Dendritic cell treated with granulocyte-macrophage colony-stimulating factor and Interleukin-4, amounts not matched to agents 40 ng/mL and 50 ng/mL, for 4 days (primary cell): ENCODE data around the gene REPS2.

Experiments used
- H3K27ac Mint-ChIP-seq: one replicate; pipeline ENCODE4 v1.8.0; 2022; ENCODE audit warnings: mild to moderate bottlenecking, mixed read lengths
- H3K27me3 Mint-ChIP-seq: one replicate; pipeline ENCODE4 v1.8.0; 2022; ENCODE audit warnings: mild to moderate bottlenecking, mixed read lengths
- H3K36me3 Mint-ChIP-seq: one replicate; pipeline ENCODE4 v1.8.0; 2022; ENCODE audit warnings: low read depth, mixed read lengths
- H3K4me1 Mint-ChIP-seq: one replicate; pipeline ENCODE4 v1.8.0; 2022; ENCODE audit warnings: low read depth, mixed read lengths
- H3K4me3 Mint-ChIP-seq: one replicate; pipeline ENCODE4 v1.8.0; 2022; ENCODE audit warnings: mild to moderate bottlenecking, moderate library complexity, mixed read lengths
- H3K9me3 Mint-ChIP-seq: one replicate; pipeline ENCODE4 v1.8.0; 2022; ENCODE audit warnings: mixed read lengths
- intact Hi-C: fragments of 100-400 bp; cut with micrococcal nuclease; formaldehyde crosslinking; loops from one replicate; pipeline ENCODE4 v1.15.0; 2022

Gene REPS2

GRCh38 chrX:16975233-16975632 is 28.8 kb downstream of the REPS2 start:
- H3K9me3 Mint-ChIP-seq, result no peaks in the 10 kb centered on the region
- no peak overlapping the region for H3K27ac Mint-ChIP-seq
- H3K4me1 Mint-ChIP-seq, result peaks cover 5% of the 10 kb centered on the region
- no peaks in the 10 kb centered on the region for H3K27me3 Mint-ChIP-seq
- intact Hi-C loops, result no loop called here
- no peak overlapping the region for H3K4me3 Mint-ChIP-seq
- H3K36me3 Mint-ChIP-seq, result no peaks in the 10 kb centered on the region

- peaks cover 7% of the 10 kb centered on the region for H3K36me3 Mint-ChIP-seq
- no peaks in the 10 kb centered on the region for H3K27me3 Mint-ChIP-seq
- H3K4me3 Mint-ChIP-seq, result no peak overlapping the region
- no peak overlapping the region for H3K27ac Mint-ChIP-seq
- intact Hi-C loops, result no loop called here
- no peaks in the 10 kb centered on the region for H3K9me3 Mint-ChIP-seq
- H3K4me1 Mint-ChIP-seq, result no peaks in the 10 kb centered on the region
Observed at GRCh38 chrX:16977771-16978170, 31.3 kb downstream of the REPS2 start.

GRCh38 chrX:16978193-16978984 is 31.9 kb downstream of the REPS2 start:
- Mint-ChIP-seq H3K36me3 (peaks cover 7% of the 10 kb centered on the region), H3K4me1 (no peaks in the 10 kb centered on the region), H3K27me3 (no peaks in the 10 kb centered on the region), H3K9me3 (no peaks in the 10 kb centered on the region), H3K27ac (no peak overlapping the region), H3K4me3 (no peak overlapping the region)
- intact Hi-C loops, result no loop called here

- peaks cover 7% of the 10 kb centered on the region for H3K36me3 Mint-ChIP-seq
- no peaks in the 10 kb centered on the region for H3K9me3 Mint-ChIP-seq
- H3K4me1 Mint-ChIP-seq, result no peaks in the 10 kb centered on the region
- no peaks in the 10 kb centered on the region for H3K27me3 Mint-ChIP-seq
- no peak overlapping the region for H3K27ac Mint-ChIP-seq
- H3K4me3 Mint-ChIP-seq, result no peak overlapping the region
- intact Hi-C loops, result no loop called here
Observed at GRCh38 chrX:16979226-16979625, 32.8 kb downstream of the REPS2 start.

- peaks cover 7% of the 10 kb centered on the region for H3K36me3 Mint-ChIP-seq
- intact Hi-C loops, result no loop called here
- no peaks in the 10 kb centered on the region for H3K27me3 Mint-ChIP-seq
- no peak overlapping the region for H3K27ac Mint-ChIP-seq
- H3K4me1 Mint-ChIP-seq, result no peaks in the 10 kb centered on the region
- H3K4me3 Mint-ChIP-seq, result no peak overlapping the region
- H3K9me3 Mint-ChIP-seq, result no peaks in the 10 kb centered on the region
Observed at GRCh38 chrX:16981209-16981608, 34.8 kb downstream of the REPS2 start.

GRCh38 chrX:16981980-16982379 is 35.5 kb downstream of the REPS2 start:
- no peaks in the 10 kb centered on the region for H3K9me3 Mint-ChIP-seq
- H3K4me1 Mint-ChIP-seq, result no peaks in the 10 kb centered on the region
- peaks cover 7% of the 10 kb centered on the region for H3K36me3 Mint-ChIP-seq
- no peak overlapping the region for H3K4me3 Mint-ChIP-seq
- H3K27me3 Mint-ChIP-seq, result no peaks in the 10 kb centered on the region
- H3K27ac Mint-ChIP-seq, result no peak overlapping the region
- intact Hi-C loops, result no loop called here

- H3K4me3 Mint-ChIP-seq, result no peak overlapping the region
- no peaks in the 10 kb centered on the region for H3K9me3 Mint-ChIP-seq
- H3K36me3 Mint-ChIP-seq, result peaks cover 7% of the 10 kb centered on the region
- intact Hi-C loops, result no loop called here
- no peaks in the 10 kb centered on the region for H3K4me1 Mint-ChIP-seq
- no peaks in the 10 kb centered on the region for H3K27me3 Mint-ChIP-seq
- H3K27ac Mint-ChIP-seq, result no peak overlapping the region
Observed at GRCh38 chrX:16983051-16983450, 36.6 kb downstream of the REPS2 start.

- H3K36me3 Mint-ChIP-seq, result peaks cover 7% of the 10 kb centered on the region
- H3K4me1 Mint-ChIP-seq, result no peaks in the 10 kb centered on the region
- intact Hi-C loops, result no loop called here
- H3K4me3 Mint-ChIP-seq, result no peak overlapping the region
- H3K9me3 Mint-ChIP-seq, result no peaks in the 10 kb centered on the region
- H3K27ac Mint-ChIP-seq, result no peak overlapping the region
- no peaks in the 10 kb centered on the region for H3K27me3 Mint-ChIP-seq
Observed at GRCh38 chrX:16985286-16985685, 38.8 kb downstream of the REPS2 start.

- Mint-ChIP-seq H3K9me3 (no peaks in the 10 kb centered on the region), H3K4me1 (no peaks in the 10 kb centered on the region), H3K27ac (no peak overlapping the region), H3K27me3 (no peaks in the 10 kb centered on the region), H3K36me3 (peaks cover 7% of the 10 kb centered on the region), H3K4me3 (no peak overlapping the region)
- intact Hi-C loops, result no loop called here
Observed at GRCh38 chrX:16986169-16986568, 39.7 kb downstream of the REPS2 start.

- H3K36me3 Mint-ChIP-seq, result no peaks in the 10 kb centered on the region
- intact Hi-C loops, result no loop called here
- H3K27me3 Mint-ChIP-seq, result no peaks in the 10 kb centered on the region
- H3K4me3 Mint-ChIP-seq, result no peak overlapping the region
- no peak overlapping the region for H3K27ac Mint-ChIP-seq
- no peaks in the 10 kb centered on the region for H3K4me1 Mint-ChIP-seq
- H3K9me3 Mint-ChIP-seq, result no peaks in the 10 kb centered on the region
Observed at GRCh38 chrX:16989750-16990149, 43.3 kb downstream of the REPS2 start.

GRCh38 chrX:16990839-16991238 is 44.4 kb downstream of the REPS2 start:
- Mint-ChIP-seq H3K9me3 (no peaks in the 10 kb centered on the region), H3K27ac (no peak overlapping the region), H3K4me3 (no peak overlapping the region), H3K36me3 (no peaks in the 10 kb centered on the region), H3K4me1 (no peaks in the 10 kb centered on the region), H3K27me3 (no peaks in the 10 kb centered on the region)
- intact Hi-C loops, result no loop called here

GRCh38 chrX:16992445-16992844 is 46.0 kb downstream of the REPS2 start:
- Mint-ChIP-seq H3K4me3 (no peak overlapping the region), H3K9me3 (no peaks in the 10 kb centered on the region), H3K27ac (no peak overlapping the region), H3K36me3 (no peaks in the 10 kb centered on the region), H3K4me1 (no peaks in the 10 kb centered on the region), H3K27me3 (no peaks in the 10 kb centered on the region)
- intact Hi-C loops, result no loop called here

GRCh38 chrX:16992951-16993350 is 46.5 kb downstream of the REPS2 start:
- Mint-ChIP-seq H3K36me3 (no peaks in the 10 kb centered on the region), H3K9me3 (no peaks in the 10 kb centered on the region), H3K27ac (no peak overlapping the region), H3K27me3 (no peaks in the 10 kb centered on the region), H3K4me3 (no peak overlapping the region), H3K4me1 (no peaks in the 10 kb centered on the region)
- intact Hi-C loops, result no loop called here

GRCh38 chrX:16993791-16994318 is 47.4 kb downstream of the REPS2 start:
- Mint-ChIP-seq H3K4me1 (no peaks in the 10 kb centered on the region), H3K9me3 (no peaks in the 10 kb centered on the region), H3K36me3 (no peaks in the 10 kb centered on the region), H3K4me3 (no peak overlapping the region), H3K27me3 (no peaks in the 10 kb centered on the region), H3K27ac (no peak overlapping the region)
- intact Hi-C loops, result no loop called here

GRCh38 chrX:16994736-16995135 is 48.3 kb downstream of the REPS2 start:
- Mint-ChIP-seq H3K4me3 (no peak overlapping the region), H3K27ac (no peak overlapping the region), H3K27me3 (no peaks in the 10 kb centered on the region), H3K9me3 (no peaks in the 10 kb centered on the region), H3K36me3 (no peaks in the 10 kb centered on the region), H3K4me1 (no peaks in the 10 kb centered on the region)
- intact Hi-C loops, result no loop called here
